Common myeloid progenitor, CD34-positive (primary cell): Measurements from ENCODE around the gene MMS22L.

Source experiments
- CTCF ChIA-PET: fragments of 350-600 bp; sonication (Branson Sonifier 250); formaldehyde crosslinking; loops from one replicate; lab custom pipeline; 2021; ENCODE audit warnings: antibody characterized with exemption; lab: Charles Lee
- POLR2A ChIA-PET: fragments of 350-600 bp; sonication (Branson Sonifier 250); formaldehyde crosslinking; loops from one replicate; lab custom pipeline; 2021; ENCODE audit warnings: antibody characterized with exemption; lab: Charles Lee
- DNase-seq, 3 donors: peaks; one replicate each; pipeline versions ENCODE4 v3.0.0 to v3.0.0-alpha.2; 2013
- H3K27ac ChIP-seq, 2 experiments: 1 replicate in 1 of 2; 2 replicates in 1 of 2; pipeline ENCODE4 v1.7.0; 2013; ENCODE audit warnings: inconsistent platforms in 2 of 2, low read length in 2 of 2, mild to moderate bottlenecking in 2 of 2, low read depth in 1 of 2, moderate library complexity in 1 of 2; ENCODE audit not compliant: severe bottlenecking in 2 of 2, insufficient read depth in 1 of 2, poor library complexity in 1 of 2
- H3K27me3 ChIP-seq, 5 experiments: replicated peaks in 2 of 5; 1 replicate in 3 of 5; 2 replicates in 2 of 5; pipeline versions ENCODE4 v1.6.1 to v1.7.0; 2013; ENCODE audit warnings: low read length in 4 of 5, mild to moderate bottlenecking in 2 of 5, moderate library complexity in 2 of 5, inconsistent platforms in 1 of 5; ENCODE audit not compliant: insufficient read depth in 5 of 5, control insufficient read depth in 4 of 5
- H3K36me3 ChIP-seq, 4 experiments: 1 replicate in 2 of 4; 2 replicates in 2 of 4; pipeline versions ENCODE4 v1.6.1 to v1.7.0; 2013; ENCODE audit warnings: low read length in 3 of 4, control low read depth in 1 of 4, mild to moderate bottlenecking in 1 of 4; ENCODE audit not compliant: control insufficient read depth in 4 of 4, insufficient read depth in 4 of 4
- H3K4me1 ChIP-seq, 4 experiments: 1 replicate in 3 of 4; 2 replicates in 1 of 4; pipeline versions ENCODE4 v1.6.1 to v1.7.1; 2013; ENCODE audit warnings: low read length in 3 of 4, mild to moderate bottlenecking in 3 of 4, control low read depth in 1 of 4, inconsistent platforms in 1 of 4, moderate library complexity in 1 of 4; ENCODE audit not compliant: control insufficient read depth in 4 of 4, insufficient read depth in 4 of 4; ENCODE audit errors: control extremely low read depth in 1 of 4
- H3K4me3 ChIP-seq, 7 experiments: 1 replicate in 4 of 7; 2 replicates in 3 of 7; pipeline versions ENCODE4 v1.5.1 to v1.7.0; 2013; ENCODE audit warnings: mild to moderate bottlenecking in 7 of 7, low read length in 6 of 7, moderate library complexity in 6 of 7, inconsistent platforms in 2 of 7, low read depth in 2 of 7, control low read depth in 1 of 7; ENCODE audit not compliant: insufficient read depth in 4 of 7, control insufficient read depth in 1 of 7; ENCODE audit errors: extremely low read depth in 1 of 7
- H3K9me3 ChIP-seq, 5 experiments: 1 replicate in 4 of 5; 2 replicates in 1 of 5; pipeline versions ENCODE4 v1.6.1 to v1.7.1; 2013; ENCODE audit warnings: low read length in 4 of 5, mild to moderate bottlenecking in 2 of 5, inconsistent platforms in 1 of 5, low read depth in 1 of 5, moderate library complexity in 1 of 5; ENCODE audit not compliant: control insufficient read depth in 4 of 5, insufficient read depth in 2 of 5; ENCODE audit errors: control extremely low read depth in 1 of 5
- WGBS: methylation state at CpG from one replicate; pipeline ENCODE4 v1.1.5; 2013; ENCODE audit not compliant: insufficient coverage; 5-methylcytosine and 5-hydroxymethylcytosine counted together

The MMS22L gene

DNA sequence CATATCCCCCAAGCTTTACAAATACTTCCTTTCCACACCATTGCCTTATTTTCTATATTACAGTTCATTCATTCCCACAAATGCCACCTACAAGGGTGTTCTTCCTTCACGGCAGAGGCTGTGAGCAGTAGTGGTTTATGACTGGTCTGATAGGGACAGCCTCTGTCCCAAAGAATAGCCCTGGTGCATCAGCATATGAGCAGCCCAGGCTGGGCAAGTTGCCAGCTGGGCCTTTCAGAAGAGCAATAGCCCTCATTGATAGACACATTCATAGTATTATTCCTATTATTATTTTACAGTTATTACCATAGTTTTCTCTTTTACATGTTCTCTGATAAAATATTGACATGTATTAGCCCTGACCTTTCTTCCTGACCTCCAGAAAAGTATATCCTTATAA lies 149.9 kb downstream of the MMS22L start:
- POLR2A ChIA-PET, result no interaction called here
- Histone ChIP-seq H3K27me3 (no peaks in the 10 kb centered on the region), H3K36me3 (no peaks in the 10 kb centered on the region), H3K4me3 (no peak overlapping the region), H3K9me3 (no peaks in the 10 kb centered on the region), H3K4me1 (peaks cover 0 to 3% (median 0%) of the 10 kb centered on the region in 4 experiments), H3K27ac (no peak overlapping the region)
- WGBS, result no CpG with 5 or more reads among the region's 1 CpG
- no peak for DNase-seq
- CTCF ChIA-PET, result no interaction called here

DNA sequence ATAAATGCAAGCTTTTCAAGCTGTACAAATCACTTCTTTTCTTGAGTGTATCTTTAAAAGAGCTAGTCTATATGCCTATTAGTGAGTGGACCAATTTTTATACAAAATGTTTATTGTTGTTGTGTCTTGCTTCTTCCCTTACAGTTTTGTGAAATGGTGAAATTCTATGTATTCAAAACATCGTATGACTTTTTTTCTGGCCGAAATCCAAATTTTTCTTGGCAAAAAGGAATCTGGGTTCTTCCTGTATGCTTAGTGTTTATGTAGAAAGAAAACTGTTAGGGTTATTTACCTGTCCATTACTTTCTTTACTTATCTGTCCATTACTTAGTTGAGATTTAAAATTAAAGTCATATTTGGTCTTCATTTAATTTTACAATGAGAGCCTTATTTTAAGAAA lies 153.9 kb downstream of the MMS22L start:
- WGBS, result 100% methylated on average over 1 of the region's 2 CpGs
- Histone ChIP-seq H3K27me3 (no peaks in the 10 kb centered on the region), H3K36me3 (no peaks in the 10 kb centered on the region), H3K4me3 (no peak overlapping the region), H3K4me1 (peaks cover 0 to 1% (median 0%) of the 10 kb centered on the region in 4 experiments), H3K27ac (no peak overlapping the region), H3K9me3 (no peaks in the 10 kb centered on the region)
- POLR2A ChIA-PET, result no interaction called here
- CTCF ChIA-PET, result no interaction called here
- DNase-seq, result no peak

DNA sequence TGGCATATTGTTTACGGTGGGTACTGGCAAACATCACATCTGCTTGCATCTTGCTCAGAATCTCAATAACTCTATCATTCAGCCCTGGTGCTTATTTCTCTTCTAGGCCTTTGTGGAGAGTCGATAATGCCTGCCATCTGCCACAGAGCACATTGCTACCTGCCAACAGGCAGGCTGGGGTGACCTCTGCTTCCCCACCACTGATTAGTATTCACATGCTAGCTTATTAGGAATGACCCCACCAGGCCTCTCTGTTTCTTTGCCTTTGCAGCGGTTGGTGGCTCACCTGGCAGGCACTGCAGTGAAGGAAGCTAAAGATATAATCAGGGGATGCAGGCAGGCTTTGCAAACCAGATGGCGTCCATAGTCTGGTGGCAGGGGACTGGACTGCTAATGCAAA lies 154.5 kb downstream of the MMS22L start:
- DNase-seq, result no peak
- no peaks in the 10 kb centered on the region for H3K9me3 ChIP-seq
- H3K4me1 ChIP-seq, result no peaks in the 10 kb centered on the region
- ChIA-PET POLR2A (no interaction called here), CTCF (no interaction called here)
- H3K4me3 ChIP-seq, result no peak overlapping the region
- WGBS, result 100% methylated on average over 2 of the region's 4 CpGs
- H3K27ac ChIP-seq, result no peak overlapping the region
- no peaks in the 10 kb centered on the region for H3K36me3 ChIP-seq
- no peaks in the 10 kb centered on the region for H3K27me3 ChIP-seq

DNA sequence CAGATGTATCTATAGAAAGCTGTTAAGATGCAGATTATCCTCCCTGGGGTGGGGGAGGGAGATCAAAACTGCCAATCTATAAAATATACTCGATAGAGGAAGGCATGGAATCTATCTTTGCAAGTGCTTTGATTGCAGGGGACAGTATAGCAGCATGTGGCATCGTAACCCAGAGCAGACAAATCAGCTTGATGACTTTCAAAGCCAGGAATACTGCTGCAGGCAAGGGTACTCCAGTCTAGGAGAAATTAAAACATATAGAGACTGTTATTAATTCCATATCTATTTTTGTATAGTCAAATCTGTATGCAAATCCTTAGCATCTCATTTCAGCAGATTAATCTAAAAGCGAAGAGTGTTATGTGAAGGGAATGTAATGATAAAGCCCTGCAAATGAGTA lies 159.4 kb downstream of the MMS22L start:
- ChIA-PET POLR2A (no interaction called here), CTCF (no interaction called here)
- Histone ChIP-seq H3K9me3 (peaks cover 0 to 5% (median 0%) of the 10 kb centered on the region in 5 experiments), H3K27me3 (peaks cover 0 to 3% (median 0%) of the 10 kb centered on the region in 5 experiments), H3K4me3 (no peak overlapping the region), H3K36me3 (no peaks in the 10 kb centered on the region), H3K4me1 (no peaks in the 10 kb centered on the region), H3K27ac (no peak overlapping the region)
- 95% methylated on average over 3 of the region's 3 CpGs for WGBS
- no peak for DNase-seq

DNA sequence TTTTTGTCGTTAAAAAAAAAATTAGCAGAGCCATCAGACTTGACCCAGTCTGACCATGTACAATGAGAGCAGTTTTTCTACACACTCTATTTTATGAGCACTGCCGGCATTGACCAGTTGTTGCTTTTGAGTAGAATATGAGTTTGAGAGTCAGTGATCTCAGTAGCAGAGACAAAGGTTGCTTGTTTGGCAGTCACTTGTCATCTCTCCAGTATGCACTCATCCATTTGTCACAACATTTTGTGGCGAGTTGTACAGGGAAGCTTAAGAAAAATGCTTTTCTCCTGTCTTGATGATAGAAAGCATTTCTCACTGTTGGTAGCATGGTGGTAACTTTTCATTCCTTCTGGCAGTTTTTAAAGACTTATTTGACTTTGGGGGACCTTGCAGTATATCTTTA lies 159.9 kb downstream of the MMS22L start:
- Histone ChIP-seq H3K27ac (no peak overlapping the region), H3K4me3 (no peak overlapping the region), H3K27me3 (peaks cover 0 to 3% (median 0%) of the 10 kb centered on the region in 5 experiments), H3K9me3 (peaks cover 0 to 5% (median 0%) of the 10 kb centered on the region in 5 experiments), H3K36me3 (no peaks in the 10 kb centered on the region), H3K4me1 (no peaks in the 10 kb centered on the region)
- ChIA-PET POLR2A (no interaction called here), CTCF (no interaction called here)
- no peak for DNase-seq
- WGBS, result 82% methylated on average over 2 of the region's 3 CpGs

DNA sequence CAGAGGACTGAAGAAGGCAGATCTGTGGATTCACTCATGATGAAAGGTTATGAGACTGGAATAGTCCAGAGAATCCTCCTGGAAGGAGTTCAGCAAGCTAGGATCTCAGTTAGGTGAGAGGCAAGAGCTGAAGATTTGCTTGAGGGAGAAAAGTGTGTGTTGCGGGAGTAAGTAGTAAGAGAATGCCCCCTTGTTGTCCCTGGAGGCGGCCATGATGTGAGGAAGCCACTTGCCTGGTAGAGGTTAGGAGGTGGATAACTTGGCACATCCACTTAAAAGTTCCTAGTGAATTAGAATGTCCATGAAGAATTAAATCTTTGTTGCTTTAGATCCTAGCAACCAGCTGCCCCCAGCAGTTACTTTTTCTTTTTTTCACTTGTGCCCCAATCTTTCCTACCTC lies 162.5 kb downstream of the MMS22L start:
- ChIA-PET CTCF (no interaction called here), POLR2A (no interaction called here)
- WGBS, result 83% methylated on average over 2 of the region's 2 CpGs
- Histone ChIP-seq H3K9me3 (peaks cover 0 to 5% (median 0%) of the 10 kb centered on the region in 5 experiments), H3K36me3 (no peaks in the 10 kb centered on the region), H3K4me1 (no peaks in the 10 kb centered on the region), H3K27me3 (peaks cover 0 to 3% (median 0%) of the 10 kb centered on the region in 5 experiments), H3K27ac (no peak overlapping the region), H3K4me3 (no peak overlapping the region)
- no peak for DNase-seq

DNA sequence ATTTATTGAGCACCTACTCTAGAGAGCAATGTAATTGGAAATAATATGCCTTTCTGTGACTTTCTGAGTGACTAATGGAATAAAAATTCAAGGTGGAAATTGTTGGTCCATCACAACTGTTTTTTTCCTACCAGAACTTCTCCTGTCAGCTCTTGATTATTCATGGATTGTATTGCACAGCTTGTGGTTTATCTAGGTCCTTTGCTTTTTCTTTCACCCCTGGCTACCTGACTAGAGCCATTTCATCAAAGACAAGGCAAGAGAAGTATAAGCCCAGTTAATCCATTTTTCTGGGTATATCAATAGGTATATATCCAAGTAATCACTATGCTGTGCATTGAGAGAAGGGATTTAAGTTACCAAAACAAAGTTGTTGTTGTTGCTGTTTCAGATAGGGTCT lies 168.4 kb downstream of the MMS22L start:
- peaks cover 0 to 12% (median 8%) of the 10 kb centered on the region in 4 experiments for H3K4me1 ChIP-seq
- H3K27me3 ChIP-seq, result no peaks in the 10 kb centered on the region
- no peak overlapping the region for H3K27ac ChIP-seq
- H3K9me3 ChIP-seq, result peaks cover 0 to 5% (median 0%) of the 10 kb centered on the region in 5 experiments
- no peak for DNase-seq
- no peaks in the 10 kb centered on the region for H3K36me3 ChIP-seq
- CTCF ChIA-PET, result no interaction called here
- H3K4me3 ChIP-seq, result no peak overlapping the region
- POLR2A ChIA-PET, result no interaction called here
